Ectodermal cell (in vitro differentiated cells): Measurements from ENCODE around the gene PNLIPRP2.

ENCODE experiments used
- H3K27ac ChIP-seq: 2 replicates; pipeline ENCODE4 v1.7.0; 2013; ENCODE audit warnings: mild to moderate bottlenecking, low read depth, low read length; ENCODE audit not compliant: insufficient read depth, poor library complexity, severe bottlenecking
- H3K27me3 ChIP-seq: 2 replicates; pipeline ENCODE4 v1.7.0; 2013; ENCODE audit warnings: mild to moderate bottlenecking, low read length; ENCODE audit not compliant: insufficient read depth, control insufficient read depth, poor library complexity, severe bottlenecking
- H3K36me3 ChIP-seq: one replicate; pipeline ENCODE4 v1.7.0; 2013; ENCODE audit warnings: low read length; ENCODE audit not compliant: control insufficient read depth, insufficient read depth
- H3K4me1 ChIP-seq: one replicate; pipeline ENCODE4 v1.7.0; 2013; ENCODE audit warnings: low read length; ENCODE audit not compliant: control insufficient read depth, insufficient read depth
- H3K4me3 ChIP-seq: 2 replicates; pipeline ENCODE4 v1.7.0; 2013; ENCODE audit warnings: low read depth, low read length, control low read depth; ENCODE audit not compliant: insufficient read depth
- H3K9me3 ChIP-seq: 2 replicates; pipeline ENCODE4 v1.7.0; 2013; ENCODE audit warnings: mild to moderate bottlenecking, low read length, moderate library complexity; ENCODE audit not compliant: control insufficient read depth
- WGBS, 2 experiments: methylation state at CpG; one replicate each; pipeline ENCODE4 v1.1.7; 2013; ENCODE audit warnings: missing lambda C conversion rate in 2 of 2; 5-methylcytosine and 5-hydroxymethylcytosine counted together

Gene PNLIPRP2

GRCh38 chr10:116676118-116676517 is 55.4 kb downstream of the PNLIPRP2 start:
- WGBS, 2 experiments = 89 to 92% methylated on average over 11 of the region's 11 CpGs
- Histone ChIP-seq H3K36me3 (no peaks in the 10 kb centered on the region), H3K9me3 (no peaks in the 10 kb centered on the region), H3K4me3 (no peak overlapping the region), H3K4me1 (no peaks in the 10 kb centered on the region), H3K27ac (no peak overlapping the region), H3K27me3 (no peaks in the 10 kb centered on the region)

GRCh38 chr10:116676633-116677032 is 55.9 kb downstream of the PNLIPRP2 start:
- H3K27ac ChIP-seq = no peak overlapping the region

GRCh38 chr10:116679351-116679750 is 58.6 kb downstream of the PNLIPRP2 start:
- Histone ChIP-seq H3K4me3 (no peak overlapping the region), H3K36me3 (no peaks in the 10 kb centered on the region), H3K27ac (no peak overlapping the region), H3K4me1 (no peaks in the 10 kb centered on the region), H3K27me3 (no peaks in the 10 kb centered on the region), H3K9me3 (no peaks in the 10 kb centered on the region)
- 94 to 95% methylated on average over 15 of the region's 15 CpGs for WGBS, 2 experiments

More at GRCh38 chr10:116676633-116677032, 55.9 kb downstream of the PNLIPRP2 start:
- H3K36me3 ChIP-seq = no peaks in the 10 kb centered on the region
- H3K4me1 ChIP-seq = no peaks in the 10 kb centered on the region
- no peaks in the 10 kb centered on the region for H3K9me3 ChIP-seq
- WGBS, 2 experiments = 88% methylated on average over 8 of the region's 8 CpGs
- H3K4me3 ChIP-seq = no peak overlapping the region
- no peaks in the 10 kb centered on the region for H3K27me3 ChIP-seq

DNA sequence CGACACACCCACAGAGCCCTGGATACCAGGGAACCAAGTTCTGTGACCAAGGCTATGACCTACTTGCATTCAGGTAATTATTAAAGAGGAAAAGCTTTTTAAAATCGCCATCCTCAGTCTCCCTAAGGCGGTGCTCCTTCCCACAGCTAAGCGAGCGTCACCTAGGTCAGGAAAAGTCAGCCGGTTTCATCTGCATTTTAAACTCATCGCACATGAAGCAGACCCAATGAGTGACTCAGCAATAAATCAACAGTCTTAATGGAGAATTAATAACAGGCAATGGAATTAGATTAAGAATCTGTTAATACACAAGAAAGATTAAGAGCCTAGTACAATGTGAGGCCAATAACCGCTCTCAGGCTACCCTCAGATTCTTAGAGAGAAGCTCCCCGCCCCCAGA is 62.4 kb downstream of the PNLIPRP2 start:
- H3K9me3 ChIP-seq = no peaks in the 10 kb centered on the region
- H3K27ac ChIP-seq = no peak overlapping the region
- H3K4me1 ChIP-seq = peaks cover 2% of the 10 kb centered on the region
- H3K36me3 ChIP-seq = no peaks in the 10 kb centered on the region
- no peaks in the 10 kb centered on the region for H3K27me3 ChIP-seq
- WGBS, 2 experiments = 95 to 97% methylated on average over 9 of the region's 9 CpGs
- no peak overlapping the region for H3K4me3 ChIP-seq

GRCh38 chr10:116683821-116684220 is 63.1 kb downstream of the PNLIPRP2 start:
- Histone ChIP-seq H3K4me1 (peaks cover 3% of the 10 kb centered on the region), H3K4me3 (no peak overlapping the region), H3K36me3 (no peaks in the 10 kb centered on the region), H3K9me3 (no peaks in the 10 kb centered on the region), H3K27me3 (no peaks in the 10 kb centered on the region), H3K27ac (no peak overlapping the region)
- WGBS, 2 experiments = 91% methylated on average over 11 of the region's 11 CpGs

DNA sequence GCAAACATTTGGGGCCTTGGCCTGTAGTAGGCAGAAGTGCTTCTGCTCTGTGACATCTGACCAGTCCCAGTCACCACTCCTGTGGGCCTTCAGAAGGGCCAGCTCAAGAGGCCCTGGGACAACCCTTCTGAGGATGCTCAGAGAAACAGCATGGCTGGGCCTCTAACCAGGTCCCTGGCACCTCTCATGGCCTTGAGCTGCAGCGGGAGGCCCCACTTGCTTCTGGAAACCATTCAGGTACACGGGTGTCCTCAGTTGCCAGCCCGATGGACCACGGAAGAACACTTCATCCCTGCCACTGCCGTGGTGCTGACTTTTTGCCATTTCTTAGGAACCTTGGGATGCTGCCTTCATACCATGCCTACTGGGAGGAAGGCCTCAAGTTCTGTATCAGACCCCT is 64.0 kb downstream of the PNLIPRP2 start:
- WGBS, 2 experiments = 94 to 96% methylated on average over 5 of the region's 5 CpGs
- Histone ChIP-seq H3K4me1 (peaks cover 3% of the 10 kb centered on the region), H3K9me3 (no peaks in the 10 kb centered on the region), H3K27me3 (no peaks in the 10 kb centered on the region), H3K27ac (no peak overlapping the region), H3K4me3 (no peak overlapping the region), H3K36me3 (no peaks in the 10 kb centered on the region)

DNA sequence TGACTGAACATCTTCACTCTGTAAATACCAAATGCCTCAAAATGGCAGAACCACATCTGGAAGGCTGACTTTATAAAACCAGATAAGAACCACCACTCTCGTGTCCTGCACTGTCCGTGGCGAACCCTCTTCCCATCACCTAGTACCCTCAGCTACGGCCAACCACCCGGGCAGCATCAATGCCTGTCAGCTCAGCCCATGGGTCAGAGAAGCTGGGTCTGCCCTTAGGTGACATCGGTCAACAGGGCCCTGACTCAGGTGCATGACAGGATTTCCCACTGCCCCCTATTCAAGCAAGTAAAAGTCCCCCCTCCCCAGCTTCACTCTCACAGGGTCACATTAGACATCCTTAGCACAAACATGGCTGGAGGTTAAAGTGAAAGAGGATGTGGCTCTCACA is 65.1 kb downstream of the PNLIPRP2 start:
- 95 to 97% methylated on average over 6 of the region's 6 CpGs for WGBS, 2 experiments
- no peaks in the 10 kb centered on the region for H3K36me3 ChIP-seq
- no peak overlapping the region for H3K27ac ChIP-seq
- H3K4me1 ChIP-seq = peaks cover 3% of the 10 kb centered on the region
- H3K9me3 ChIP-seq = no peaks in the 10 kb centered on the region
- H3K4me3 ChIP-seq = no peak overlapping the region
- no peaks in the 10 kb centered on the region for H3K27me3 ChIP-seq

- H3K4me1 ChIP-seq = peaks cover 3% of the 10 kb centered on the region
- H3K4me3 ChIP-seq = no peak overlapping the region
- H3K27ac ChIP-seq = no peak overlapping the region
- no peaks in the 10 kb centered on the region for H3K27me3 ChIP-seq
- no peaks in the 10 kb centered on the region for H3K9me3 ChIP-seq
- 87 to 92% methylated on average over 3 of the region's 3 CpGs for WGBS, 2 experiments
- no peaks in the 10 kb centered on the region for H3K36me3 ChIP-seq
Measured at GRCh38 chr10:116686632-116687031, 65.9 kb downstream of the PNLIPRP2 start.

- Histone ChIP-seq H3K27me3 (no peaks in the 10 kb centered on the region), H3K4me3 (no peak overlapping the region), H3K9me3 (no peaks in the 10 kb centered on the region), H3K27ac (no peak overlapping the region), H3K36me3 (no peaks in the 10 kb centered on the region), H3K4me1 (peaks cover 3% of the 10 kb centered on the region)
- WGBS, 2 experiments = 70 to 77% methylated on average over 6 of the region's 6 CpGs
Measured at GRCh38 chr10:116687633-116688032, 66.9 kb downstream of the PNLIPRP2 start.

GRCh38 chr10:116688241-116688711 is 67.5 kb downstream of the PNLIPRP2 start:
- Histone ChIP-seq H3K27ac (no peak overlapping the region), H3K4me3 (no peak overlapping the region), H3K9me3 (no peaks in the 10 kb centered on the region), H3K4me1 (peaks cover 3% of the 10 kb centered on the region), H3K36me3 (no peaks in the 10 kb centered on the region), H3K27me3 (no peaks in the 10 kb centered on the region)
- 71 to 72% methylated on average over 7 of the region's 7 CpGs for WGBS, 2 experiments
